KBM-7 (cell line): ENCODE results near the gene GSTO2.

Source experiments
- DNase-seq: peaks from one replicate; pipeline ENCODE4 v3.0.0-alpha.2; 2015
- in situ Hi-C: fragments of 300-500 bp; cut with MboI; formaldehyde crosslinking; loops from 2 replicates; pipeline ENCODE4 v1.14.3; 2020; ENCODE audit warnings: low sequenced_read_pairs, low pct_unique_long_range_greater_than_20kb, mixed read lengths

The GSTO2 gene

DNA sequence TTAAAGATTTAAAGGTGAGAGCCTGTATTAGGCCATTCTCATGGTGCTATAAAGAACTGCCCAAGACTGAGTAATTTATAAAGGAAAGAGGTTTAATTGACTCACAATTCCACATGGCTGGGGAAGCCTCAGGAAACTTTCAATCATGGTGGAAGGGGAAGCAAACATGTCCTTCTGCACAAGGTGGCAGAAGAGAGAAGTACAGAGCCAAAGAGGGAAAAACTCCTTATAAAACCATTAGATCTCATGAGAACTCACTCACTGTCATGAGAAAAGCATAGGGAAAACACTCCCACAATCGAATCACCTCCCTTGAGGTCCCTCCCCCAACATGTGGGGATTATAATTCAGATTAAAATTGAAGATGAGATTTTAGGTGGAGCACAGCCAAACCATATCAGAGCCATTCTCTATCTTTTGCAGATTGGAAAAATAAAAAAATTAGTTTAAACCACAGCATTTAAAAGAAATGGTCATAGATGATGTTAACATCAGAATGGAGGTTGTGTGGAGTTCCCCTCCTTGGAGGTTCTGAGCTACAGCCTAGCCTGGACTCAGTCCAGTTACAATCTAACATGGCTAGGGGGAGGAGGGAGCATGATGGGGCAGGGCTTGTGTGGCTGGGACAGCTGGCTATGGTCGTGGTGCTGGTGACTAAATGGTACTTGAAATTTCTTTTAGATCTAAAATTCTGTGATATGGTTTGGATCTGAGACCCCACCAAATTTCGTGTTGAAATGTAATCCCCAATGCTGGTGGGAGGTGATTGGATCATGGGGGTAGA, 33.1 kb downstream of the GSTO2 start:
- in situ Hi-C loops: no loop called here
- no peak for DNase-seq

DNA sequence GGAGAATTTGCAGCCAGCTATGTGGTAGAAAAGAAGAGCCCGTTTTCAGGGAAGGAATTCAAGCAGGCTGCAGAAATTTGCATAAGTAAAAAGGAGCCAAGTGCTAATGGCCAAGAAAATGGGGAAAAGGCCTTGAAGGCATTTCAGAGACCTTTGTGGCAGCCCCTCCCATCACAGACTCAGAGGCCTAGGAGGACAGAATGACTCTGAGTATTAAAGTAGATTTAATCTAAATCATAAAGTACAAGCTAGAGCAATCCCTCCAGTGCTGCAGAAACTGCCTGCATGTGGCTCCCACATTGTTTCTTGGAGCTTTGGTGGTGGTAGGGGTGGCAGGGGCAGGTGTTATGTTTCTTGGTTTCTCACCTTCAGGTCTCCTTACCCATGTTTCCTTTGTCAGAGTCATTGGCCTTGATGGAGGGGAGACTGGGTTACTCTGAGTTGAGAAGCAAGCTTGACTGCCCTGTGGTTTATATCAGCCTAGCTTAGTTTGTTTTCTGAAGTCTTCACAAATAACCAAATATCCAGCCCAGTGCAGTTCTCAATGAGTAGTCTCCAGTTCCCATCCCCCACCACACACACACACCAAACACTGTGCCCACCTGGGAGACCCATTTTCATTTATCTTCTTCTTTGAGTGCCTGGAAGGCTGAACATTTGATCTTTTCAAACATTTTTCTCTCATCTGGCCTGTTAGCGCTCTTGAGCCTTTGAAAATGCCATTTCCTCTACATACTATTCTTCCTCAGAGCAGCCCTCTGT, 34.8 kb downstream of the GSTO2 start:
- in situ Hi-C loops: no loop called here
- DNase-seq: no peak

DNA sequence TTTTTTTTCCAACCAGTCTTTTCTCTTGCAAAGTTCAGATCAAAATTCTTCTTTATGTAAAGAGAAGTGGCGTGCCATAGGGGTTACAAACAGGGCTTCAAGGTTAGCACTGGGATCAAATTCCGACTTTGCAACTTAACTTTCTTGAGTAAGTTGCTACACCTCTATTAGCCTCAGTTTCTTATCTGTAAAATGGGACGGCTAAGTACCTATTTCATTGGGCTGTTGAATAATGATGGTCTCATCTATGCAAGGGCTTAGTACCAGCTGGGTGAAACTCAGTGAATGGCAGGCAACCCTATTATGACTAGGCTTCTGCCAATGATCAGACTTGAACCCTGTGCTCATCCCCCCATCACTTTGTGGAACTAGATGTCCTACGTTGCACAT, 35.4 kb downstream of the GSTO2 start:
- in situ Hi-C loops: no loop called here
- no peak for DNase-seq

- no peak for DNase-seq
- in situ Hi-C loops: no loop called here
Observed at GRCh38 chr10:104304927-104305326, 35.9 kb downstream of the GSTO2 start.

DNA sequence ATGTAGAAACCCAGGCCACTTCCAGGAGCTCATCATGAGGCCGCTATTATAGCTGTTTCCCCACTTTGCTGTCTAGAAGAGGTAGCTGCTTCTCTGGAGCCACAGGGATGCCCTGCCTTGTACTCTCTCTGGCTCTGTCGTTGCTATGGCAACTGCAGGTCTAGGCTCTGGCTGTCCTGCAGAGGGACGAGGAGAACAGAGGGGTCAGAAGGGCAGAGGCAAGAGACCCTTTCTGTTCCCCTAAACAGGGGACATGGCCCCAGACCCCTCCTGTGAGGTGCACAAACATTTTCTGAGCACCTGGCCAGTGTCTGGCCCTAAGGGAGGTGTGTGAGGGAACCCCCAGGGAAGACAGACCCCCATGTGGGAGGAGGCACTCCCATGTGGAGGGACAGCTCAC, 37.9 kb downstream of the GSTO2 start:
- in situ Hi-C loops: no loop called here

DNA sequence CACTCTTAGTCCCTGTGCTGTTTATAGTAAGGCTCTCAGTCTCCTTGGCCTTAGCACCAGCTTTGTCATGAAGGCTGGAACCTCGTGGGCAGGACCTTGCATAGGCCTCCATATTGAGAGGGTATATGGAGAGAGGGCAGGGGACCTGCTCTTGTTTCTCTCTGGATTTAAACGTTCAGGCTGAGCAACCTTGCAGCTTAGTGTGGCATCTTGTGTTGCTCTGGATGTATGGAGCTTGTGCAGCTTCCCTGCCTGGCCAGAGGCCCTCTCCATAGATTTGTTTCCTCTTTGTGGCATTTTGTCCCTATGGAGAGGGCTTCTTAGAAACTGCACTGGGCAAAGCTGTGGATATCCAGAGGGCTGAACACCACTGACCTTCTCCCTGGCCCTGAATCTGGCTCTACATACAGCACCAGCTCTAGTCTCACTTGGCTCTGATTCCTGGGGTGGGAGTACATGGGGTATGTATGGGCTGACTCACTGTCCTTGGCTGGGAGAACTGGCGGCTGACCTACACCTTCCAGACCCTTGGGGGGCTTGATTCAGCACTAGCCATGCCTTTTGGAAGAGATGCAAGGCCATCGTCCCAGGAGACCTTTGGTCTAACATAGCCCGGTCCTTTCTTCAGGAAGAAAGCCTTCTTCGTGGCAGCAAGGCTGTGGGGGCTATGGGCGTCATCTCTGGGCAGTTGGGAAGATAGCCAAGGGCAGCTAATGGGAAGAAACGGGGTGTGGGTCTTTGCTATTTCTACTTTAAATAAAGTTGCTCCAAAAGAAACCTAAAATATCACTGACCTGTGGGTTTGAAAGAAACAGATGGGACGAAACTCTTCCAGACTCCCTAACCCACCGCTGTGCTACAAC, 38.8 kb downstream of the GSTO2 start:
- in situ Hi-C loops: no loop called here
- DNase-seq: no peak

More for the DNA sequence above, 37.9 kb downstream of the GSTO2 start:
- no peak for DNase-seq

- DNase-seq: no peak
- in situ Hi-C loops: no loop called here
Observed at GRCh38 chr10:104308439-104308903, 39.5 kb downstream of the GSTO2 start.

DNA sequence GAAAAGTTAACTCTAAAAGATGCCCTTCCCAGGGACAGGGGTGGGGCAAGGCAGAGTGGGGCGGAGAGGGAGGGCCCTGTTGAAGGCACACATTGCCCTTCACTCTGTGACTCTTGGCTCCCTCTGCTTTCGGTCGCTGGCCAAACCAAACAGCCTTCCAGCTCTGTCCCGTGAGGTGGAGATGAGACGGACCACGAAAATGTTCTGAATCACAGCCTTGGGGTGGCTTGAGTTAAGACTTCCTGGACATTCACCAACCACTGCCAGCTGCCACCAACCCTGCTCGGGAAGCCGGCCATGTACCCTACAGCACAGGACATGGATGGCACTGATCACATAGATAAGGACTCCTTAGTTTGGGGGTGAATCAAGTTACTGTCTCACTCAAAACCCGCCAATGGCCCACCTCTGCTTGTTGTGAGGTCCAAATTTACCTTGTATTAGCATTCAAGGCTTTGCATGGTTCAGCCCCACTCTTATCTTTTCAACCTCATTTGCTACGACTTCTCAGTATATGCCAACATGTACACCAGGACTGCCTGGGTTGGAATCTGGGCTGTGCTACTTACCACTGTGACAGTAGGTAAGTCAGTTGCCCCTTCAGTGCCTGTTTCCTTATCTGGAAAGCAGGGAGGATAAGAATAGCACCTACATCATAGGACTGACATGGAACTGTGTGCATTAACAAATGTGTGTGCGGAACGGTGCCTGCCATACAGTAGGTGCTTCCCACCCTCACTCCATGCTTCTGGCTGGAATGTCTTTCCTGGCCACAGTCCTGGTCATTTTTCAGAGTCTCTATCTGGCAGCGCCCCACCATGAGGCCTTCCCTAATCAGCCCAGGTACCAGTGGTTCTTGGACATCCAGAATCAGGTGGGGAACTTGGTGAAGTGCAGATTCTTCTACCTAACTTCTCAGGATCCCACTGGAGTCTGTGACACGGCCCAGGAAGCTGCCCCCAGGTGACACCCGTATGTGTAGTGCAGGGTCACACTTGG, 41.3 kb downstream of the GSTO2 start:
- no peak for DNase-seq
- in situ Hi-C loops: no loop called here

GRCh38 chr10:104311184-104311720, 42.3 kb downstream of the GSTO2 start:
- in situ Hi-C loops: no loop called here
- no peak for DNase-seq

DNA sequence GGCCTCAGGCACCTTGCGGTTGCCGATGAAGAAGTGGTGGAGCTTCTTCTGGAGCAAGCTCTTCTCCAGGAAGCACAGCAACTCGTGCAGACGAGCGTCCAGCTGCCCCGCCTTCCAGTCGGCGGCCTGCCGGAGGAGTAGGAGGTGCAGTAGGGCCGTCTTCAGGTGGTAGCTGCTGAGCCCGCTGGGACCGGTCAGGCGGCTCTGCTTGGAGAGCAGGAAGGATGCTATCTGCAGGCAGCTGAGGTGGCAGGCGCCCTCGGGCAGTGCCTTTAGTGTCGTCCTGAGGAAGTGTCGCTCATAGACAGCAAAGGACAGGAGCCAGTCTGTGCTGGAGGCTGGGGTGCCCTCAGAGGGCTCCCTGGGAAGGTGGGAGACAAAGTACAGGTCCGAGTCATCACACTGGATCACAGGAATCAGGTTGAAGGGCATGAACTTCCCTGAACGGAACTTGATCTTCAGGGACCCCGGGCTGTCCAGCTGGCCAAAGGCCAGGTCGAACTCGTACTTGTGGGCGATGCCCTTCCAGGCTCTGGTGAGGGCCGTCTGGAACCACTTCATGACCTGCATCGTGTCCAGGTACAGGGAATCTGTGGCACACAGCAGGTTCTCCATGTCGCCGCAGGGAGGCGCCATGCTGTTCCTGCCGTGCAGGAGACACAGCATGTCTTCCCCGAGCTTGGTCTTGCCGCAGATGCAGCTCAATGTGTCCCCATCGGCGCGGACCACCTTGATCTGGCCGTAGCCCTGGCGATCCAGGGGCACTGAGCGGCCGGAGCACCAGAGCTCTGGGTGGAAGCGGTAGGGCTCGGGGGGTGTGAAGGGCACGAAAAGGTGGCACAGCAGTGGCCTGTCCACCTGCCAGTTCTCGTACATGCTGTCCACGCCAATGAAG, 45.9 kb downstream of the GSTO2 start:
- in situ Hi-C loops: no loop called here
- no peak for DNase-seq

DNA sequence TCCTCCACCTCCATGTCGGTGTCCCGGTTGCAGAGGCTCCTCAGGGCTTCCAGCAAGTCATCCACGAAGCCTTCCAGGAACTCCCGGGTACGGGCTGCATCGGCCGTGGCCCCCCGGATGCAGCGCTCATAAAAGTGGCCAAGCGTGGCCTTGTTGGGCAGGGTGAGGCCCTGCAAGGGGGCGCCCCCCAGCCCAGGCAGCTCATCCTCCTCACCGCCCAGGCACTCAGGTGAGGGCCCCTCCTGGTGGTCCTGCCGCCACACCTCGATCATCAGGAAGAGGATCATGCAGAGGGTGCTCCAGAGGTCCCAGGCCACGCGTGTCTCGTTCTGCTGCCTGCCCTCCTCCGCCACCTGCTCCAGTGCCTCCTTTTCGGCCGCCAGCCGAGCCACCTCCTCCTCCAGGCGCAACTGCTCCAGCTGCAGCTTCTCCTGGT, 46.5 kb downstream of the GSTO2 start:
- in situ Hi-C loops: no loop called here
- DNase-seq: no peak

DNA sequence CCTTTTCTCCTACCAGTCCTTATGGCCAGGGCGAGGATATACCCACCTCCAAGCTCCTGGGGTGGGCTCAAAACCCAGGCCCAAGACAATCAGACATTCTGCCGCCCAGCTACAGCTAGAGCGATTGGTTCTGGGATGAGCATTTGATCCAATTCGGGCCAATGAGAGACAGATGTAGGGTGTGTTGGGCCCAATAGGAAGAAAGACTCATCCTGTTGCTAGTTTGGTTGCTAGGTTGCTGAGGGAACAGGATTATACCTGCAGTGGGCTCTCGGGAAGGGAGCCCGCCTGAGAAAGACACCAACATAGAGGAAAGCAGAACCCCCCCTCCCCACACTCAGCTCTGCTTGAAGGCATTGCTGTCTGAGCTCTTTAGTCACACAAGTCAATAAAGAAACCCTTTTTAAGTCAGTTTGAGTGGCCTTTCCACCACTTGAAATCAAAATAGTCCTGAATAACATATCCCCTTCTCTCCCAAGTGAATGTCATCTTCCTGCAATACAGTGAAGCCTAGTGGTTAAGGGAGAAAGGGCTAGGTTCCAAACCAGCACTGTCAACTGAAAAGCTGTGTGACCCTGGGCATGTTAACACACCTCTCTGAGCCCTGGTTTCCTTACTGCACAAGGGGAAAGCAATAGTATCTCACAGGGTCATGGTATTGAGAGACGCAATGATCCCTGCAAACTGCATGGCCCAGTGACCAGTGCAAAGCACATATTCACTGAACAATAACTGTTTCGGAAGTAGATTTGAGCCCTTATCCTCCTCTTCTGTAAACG, 47.5 kb downstream of the GSTO2 start:
- in situ Hi-C loops: no loop called here

GRCh38 chr10:104317269-104317710, 48.3 kb downstream of the GSTO2 start:
- in situ Hi-C loops: no loop called here
- no peak for DNase-seq

More for the DNA sequence above, 47.5 kb downstream of the GSTO2 start:
- DNase-seq: no peak

GRCh38 chr10:104317726-104318299, 48.8 kb downstream of the GSTO2 start:
- DNase-seq: no peak
- in situ Hi-C loops: no loop called here

DNA sequence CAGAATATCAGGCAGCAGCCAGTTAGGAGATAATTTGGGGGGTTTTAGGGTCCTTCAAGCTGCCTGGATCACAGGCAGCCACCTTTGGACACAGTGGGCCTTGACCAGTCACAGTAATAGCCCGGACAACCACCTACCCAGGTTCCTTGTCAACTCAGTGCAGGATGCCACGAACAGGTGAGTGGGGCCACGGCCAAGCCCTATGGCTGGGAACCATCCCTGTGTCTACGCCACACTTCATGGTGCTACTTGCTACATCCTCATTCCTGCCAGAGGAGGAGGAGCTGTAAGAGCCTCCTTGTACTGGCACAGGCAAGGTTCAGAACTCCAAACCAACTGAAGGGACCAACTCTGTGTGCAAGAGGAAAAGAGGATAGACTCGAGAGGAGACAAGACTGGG, 49.3 kb downstream of the GSTO2 start:
- DNase-seq: no peak
- in situ Hi-C loops: no loop called here
